GM12875 (cell line): ENCODE results near the gene KAT2B.

Source experiments
- H3K4me3 ChIP-seq: one replicate; pipeline ENCODE4 v1.5.1; 2011; ENCODE audit warnings: low read depth, low read length, control low read depth
- CTCF ChIP-seq: IDR thresholded peaks from 2 replicates; pipeline ENCODE4 v1.5.1; 2011; ENCODE audit warnings: low read depth, mild to moderate bottlenecking, control low read depth, inconsistent platforms, low read length, moderate library complexity, borderline replicate concordance; ENCODE audit not compliant: insufficient read depth

KAT2B gene

GRCh38 chr3:20142517-20142916 lies 102.3 kb downstream of the KAT2B start:
- no peak overlapping the region for H3K4me3 ChIP-seq
- no peak for TF ChIP-seq CTCF

GRCh38 chr3:20143519-20143918 lies 103.3 kb downstream of the KAT2B start:
- no peak overlapping the region for H3K4me3 ChIP-seq
- no peak for TF ChIP-seq CTCF

GRCh38 chr3:20145874-20146273 lies 105.6 kb downstream of the KAT2B start:
- TF ChIP-seq CTCF = no peak
- no peak overlapping the region for H3K4me3 ChIP-seq

GRCh38 chr3:20146301-20146700 lies 106.1 kb downstream of the KAT2B start:
- no peak for TF ChIP-seq CTCF
- H3K4me3 ChIP-seq = no peak overlapping the region

GRCh38 chr3:20147361-20147760 lies 107.1 kb downstream of the KAT2B start:
- no peak for TF ChIP-seq CTCF
- no peak overlapping the region for H3K4me3 ChIP-seq

GRCh38 chr3:20148466-20148865 lies 108.2 kb downstream of the KAT2B start:
- TF ChIP-seq CTCF = no peak
- no peak overlapping the region for H3K4me3 ChIP-seq

GRCh38 chr3:20154078-20154477 lies 113.8 kb downstream of the KAT2B start:
- no peak overlapping the region for H3K4me3 ChIP-seq
- TF ChIP-seq CTCF = no peak
